ENCODE measurements around the gene MTHFD2L. TPM values are rescaled to one million over a fixed set of nuclear protein-coding genes. Genes with fewer than 3 reads are reported as not detected.
"Not testable (repeated sequence)": the region's sequence is repeated elsewhere in the genome, so short reads cannot be mapped to it uniquely, and the experiment has no call there.

MTHFD2L gene
- polyA plus RNA-seq, 4 donors, result 21.7 to 27.5 (median 24.6) TPM

DNA sequence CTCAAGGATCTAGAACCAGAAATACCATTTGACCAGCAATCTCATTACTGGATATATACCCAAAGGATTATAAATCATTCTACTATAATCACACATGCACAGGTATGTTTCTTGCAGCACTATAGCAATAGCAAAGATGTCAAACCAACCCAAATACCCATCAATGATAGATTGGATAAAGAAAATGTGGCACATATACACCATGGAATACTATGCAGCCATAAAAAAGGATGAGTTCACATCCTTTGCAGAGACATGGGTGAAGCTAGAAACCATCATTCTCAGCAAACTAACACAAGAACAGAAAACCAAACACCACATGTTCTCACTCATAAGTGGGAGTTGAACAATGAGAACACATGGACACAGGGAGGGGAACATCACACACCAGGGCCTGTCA lies 25.7 kb upstream of the MTHFD2L start:
- DNase-seq (ENCODE audit: low read depth in 4 of 4, low spot score in 2 of 4), result not testable (repeated sequence)

DNA sequence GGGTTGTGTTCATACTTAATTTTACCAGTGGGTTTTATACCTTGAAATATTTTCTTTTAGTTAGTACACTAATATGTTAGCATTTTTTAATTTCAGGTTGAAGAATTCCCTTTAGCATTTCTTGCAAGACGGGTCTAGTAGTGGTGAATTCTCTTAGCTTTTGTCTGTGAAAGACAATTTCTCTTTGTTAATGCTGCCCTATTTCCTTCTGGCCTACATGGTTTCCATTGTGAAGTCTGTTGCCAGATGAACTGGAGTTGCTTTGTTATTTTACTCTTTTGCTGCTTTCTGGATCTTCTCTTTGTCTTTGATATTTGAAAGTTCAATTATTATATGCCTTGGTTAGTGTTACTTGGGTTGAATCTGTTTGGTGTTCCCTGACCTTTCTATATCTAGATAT lies 25.0 kb upstream of the MTHFD2L start:
- DNase-seq (ENCODE audit: low read depth in 4 of 4, low spot score in 2 of 4), result no peak

DNA sequence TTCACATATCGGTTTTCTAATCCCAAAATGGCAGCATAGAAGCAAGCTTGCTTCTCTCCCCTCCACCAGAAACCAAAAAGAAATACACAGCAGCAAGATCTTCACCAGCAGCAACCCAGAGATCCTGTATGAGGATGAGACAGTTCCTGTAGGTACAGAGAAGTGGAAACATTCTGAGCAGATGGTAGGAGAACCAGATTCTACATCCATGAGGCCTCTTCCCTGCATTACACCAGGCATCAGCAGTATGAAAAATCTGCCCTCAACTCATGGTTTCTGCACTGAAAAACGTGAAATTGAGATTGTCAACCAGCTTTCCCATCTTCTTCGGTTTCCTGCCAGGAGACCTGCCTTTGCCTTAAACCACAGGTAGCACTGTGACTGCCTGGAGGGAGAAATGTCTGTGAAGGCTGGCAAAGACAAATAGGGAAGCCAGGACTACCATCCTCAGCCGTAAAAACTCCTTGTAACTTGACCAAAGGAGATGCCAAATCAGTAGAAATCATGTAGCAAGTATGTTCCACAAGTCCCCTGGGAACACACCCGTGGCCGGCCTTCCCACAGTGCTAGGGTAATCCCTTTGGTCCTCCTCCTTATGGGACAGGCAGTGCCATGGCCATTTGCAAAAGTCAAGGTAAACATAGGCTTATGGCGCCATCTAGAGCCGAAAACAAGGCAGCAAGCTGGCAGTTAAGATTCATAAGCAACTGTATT lies 24.0 kb upstream of the MTHFD2L start:
- peak; percentile 17 to 62 (median 38) for DNase-seq (ENCODE audit: low read depth in 4 of 4, low spot score in 2 of 4)

DNA sequence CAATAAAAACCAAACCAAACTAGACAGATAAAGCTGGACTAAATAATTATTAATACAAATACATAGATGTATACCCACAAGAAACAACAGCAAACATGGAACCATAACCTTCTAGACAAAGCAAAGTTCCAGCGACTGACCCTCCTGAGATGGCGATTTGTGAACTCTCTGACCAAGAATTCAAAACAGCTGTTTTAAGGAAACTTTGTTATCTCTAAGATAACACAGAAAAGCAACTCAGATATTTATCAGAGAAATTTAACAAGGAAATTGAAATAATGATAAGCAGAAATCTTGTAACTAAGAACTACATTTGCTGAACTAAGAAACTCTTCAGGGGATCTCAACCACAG lies 23.4 kb upstream of the MTHFD2L start:
- DNase-seq (ENCODE audit: low read depth in 4 of 4, low spot score in 2 of 4), result no peak

DNA sequence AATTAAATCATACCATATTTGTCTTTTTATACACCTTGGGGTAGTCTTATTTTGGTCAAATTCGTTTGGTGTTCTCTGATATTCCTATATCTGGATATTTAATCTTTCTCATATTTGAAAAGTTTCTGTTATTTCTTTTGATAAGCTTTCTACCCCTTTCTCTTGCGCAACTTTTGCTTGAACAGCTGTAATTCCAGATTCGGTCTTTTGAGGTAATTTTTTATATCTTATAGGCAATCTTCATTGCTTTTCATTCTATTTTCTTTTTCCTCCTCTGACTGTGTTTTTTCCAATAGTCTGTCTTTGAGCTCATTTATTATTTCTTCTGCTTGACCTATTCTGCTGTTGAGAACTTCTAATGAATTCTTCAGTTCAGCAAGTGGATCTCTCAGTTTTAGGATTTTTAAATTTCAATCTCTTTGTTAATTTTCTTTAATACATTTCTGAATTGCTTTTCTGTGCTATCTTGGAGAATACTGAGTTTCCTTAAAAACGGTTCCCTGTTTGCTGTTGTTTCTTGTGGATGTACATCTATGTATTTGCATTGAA lies 11.3 kb upstream of the MTHFD2L start:
- DNase-seq (ENCODE audit: low read depth in 4 of 4, low spot score in 2 of 4), result no peak

DNA sequence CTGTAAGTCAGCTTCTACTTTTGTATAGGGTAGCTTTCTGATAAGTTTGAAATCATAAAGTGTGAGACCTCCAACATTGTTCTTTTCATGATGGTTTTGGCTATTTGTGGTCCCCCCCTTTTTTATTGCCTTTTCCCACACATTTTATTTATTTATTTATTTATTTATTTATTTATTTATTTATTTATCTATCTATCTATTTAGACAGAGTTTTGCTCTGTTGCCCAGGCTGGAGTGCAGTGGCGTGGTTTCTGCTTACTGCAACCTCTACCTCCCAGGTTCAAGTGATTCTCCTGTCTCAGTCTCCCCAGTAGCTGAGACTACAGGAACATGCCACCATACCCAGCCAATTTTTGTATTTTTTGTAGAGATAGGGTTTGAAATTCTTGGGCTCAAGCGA lies 9.7 kb upstream of the MTHFD2L start:
- DNase-seq (ENCODE audit: low read depth in 4 of 4, low spot score in 2 of 4), result no peak

DNA sequence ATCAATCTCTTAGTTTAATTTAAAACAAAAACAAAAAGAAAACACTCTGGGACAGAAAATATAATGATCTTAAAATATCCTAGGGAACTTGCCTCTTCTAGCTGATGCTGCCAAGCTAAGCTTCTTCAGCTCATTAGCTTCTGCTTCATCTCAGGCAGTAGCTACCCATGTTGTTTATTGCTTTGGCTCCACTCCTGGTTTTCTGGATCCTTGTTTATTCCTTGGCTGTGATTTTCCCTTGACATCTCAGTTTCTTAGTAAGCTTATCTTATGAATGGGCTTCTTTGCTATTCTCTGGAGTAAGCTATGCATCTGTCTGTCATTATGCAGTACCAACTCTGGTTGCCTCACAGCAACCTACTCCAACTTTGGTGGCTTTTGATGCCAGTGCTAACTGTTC lies 5.1 kb upstream of the MTHFD2L start:
- DNase-seq (ENCODE audit: low read depth in 4 of 4, low spot score in 2 of 4), result no peak

DNA sequence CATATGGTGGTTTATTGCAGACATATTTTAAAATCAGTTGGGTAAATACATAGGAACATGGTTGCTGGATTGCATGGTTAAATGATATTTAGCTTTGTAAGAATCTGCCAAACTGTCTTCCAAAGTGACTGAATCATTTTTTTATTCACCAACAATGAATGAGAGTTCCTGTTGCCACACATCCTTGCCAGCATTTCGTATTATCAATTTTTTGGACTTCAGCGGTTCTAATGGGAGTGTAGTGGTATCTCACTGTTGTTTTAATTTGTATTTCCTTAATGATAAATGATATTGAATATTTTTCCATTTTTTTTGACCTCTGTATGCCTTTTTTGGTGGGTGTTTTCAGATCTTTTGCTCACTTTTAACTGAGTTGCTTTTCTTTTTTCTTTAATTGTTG lies 1.4 kb upstream of the MTHFD2L start:
- no peak for DNase-seq (ENCODE audit: low read depth in 4 of 4, low spot score in 2 of 4)

DNA sequence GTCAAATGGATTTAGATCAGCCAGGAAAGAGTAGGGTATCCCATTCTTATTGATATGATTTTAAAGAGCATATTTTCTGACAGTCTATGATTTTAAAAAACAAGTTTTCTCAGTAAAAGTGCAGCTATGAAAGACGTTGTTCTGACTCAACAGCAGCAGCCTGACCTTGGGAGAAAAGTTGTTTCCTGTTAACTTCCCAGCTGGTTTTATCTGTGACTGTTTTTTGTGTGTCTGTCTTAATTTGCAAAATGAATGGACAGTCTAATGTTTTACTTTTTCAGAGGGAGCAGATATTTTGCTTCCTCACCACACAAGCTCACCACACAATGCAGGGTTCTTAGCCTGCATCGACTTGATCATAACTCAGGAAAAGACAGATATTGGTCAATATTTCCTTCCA lies 764 bp upstream of the MTHFD2L start:
- DNase-seq (ENCODE audit: low read depth in 4 of 4, low spot score in 2 of 4), result no peak

DNA sequence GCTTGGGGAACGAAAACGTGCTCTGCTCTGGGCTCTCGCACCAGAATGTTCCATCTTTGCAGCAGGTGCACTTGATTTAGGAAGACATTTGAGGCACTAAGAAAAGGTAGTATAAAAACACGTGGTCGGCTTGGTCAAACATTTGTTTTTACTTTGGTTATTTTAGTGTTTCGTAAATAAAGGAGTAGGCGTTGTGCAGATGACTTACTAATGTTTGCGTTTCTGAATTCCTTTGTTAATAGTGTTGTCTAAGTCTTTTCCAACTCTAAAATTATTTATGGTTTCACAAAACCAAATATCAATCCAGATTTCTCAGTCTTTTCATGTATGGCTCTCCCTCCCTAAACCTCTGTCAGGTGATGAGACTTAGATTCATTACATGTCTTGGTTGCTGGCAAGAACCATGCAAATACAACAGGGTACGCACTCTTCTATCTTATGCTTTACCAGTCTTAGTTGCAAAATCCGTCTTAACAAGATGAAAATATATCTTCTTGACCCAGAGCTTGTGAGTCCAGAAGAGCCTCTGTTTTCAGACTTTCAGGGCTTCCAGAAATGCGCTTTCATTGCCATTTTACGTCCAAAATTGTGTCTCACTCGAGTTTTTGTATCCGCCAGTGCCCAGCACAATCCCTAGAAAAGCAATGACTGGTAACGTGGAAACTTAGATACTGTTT lies 686 bp downstream of the MTHFD2L start:
- DNase-seq (ENCODE audit: low read depth in 4 of 4, low spot score in 2 of 4), result peak in 3 of 4 donors; percentile 16 to 24 (median 23)

DNA sequence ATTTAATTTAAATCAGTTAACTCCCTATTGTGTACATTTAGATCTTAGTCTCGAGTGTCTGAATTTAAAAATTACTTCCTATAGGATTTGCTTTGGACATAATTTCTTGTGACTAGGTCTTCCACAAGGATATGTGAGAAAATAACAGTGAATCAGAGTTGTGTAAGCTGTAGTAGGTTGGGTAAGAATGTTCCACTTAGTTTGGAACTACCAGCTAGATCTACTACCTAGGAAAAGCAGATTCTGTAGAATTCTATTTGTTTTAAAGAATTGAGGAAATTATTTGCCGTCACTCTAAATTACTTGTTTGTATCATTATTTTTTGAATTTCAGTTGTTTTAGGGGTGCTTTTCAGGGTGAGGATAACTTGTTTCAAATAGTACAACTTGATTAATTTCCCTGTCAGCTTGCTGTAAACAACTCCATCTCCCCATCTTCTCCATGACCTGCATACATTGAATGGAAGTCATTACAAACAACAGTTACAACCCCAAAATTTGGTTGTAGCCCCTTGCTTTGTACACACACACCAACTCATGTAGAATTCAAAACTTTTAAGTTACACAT lies 1.3 kb downstream of the MTHFD2L start:
- DNase-seq (ENCODE audit: low read depth in 4 of 4, low spot score in 2 of 4), result no peak

DNA sequence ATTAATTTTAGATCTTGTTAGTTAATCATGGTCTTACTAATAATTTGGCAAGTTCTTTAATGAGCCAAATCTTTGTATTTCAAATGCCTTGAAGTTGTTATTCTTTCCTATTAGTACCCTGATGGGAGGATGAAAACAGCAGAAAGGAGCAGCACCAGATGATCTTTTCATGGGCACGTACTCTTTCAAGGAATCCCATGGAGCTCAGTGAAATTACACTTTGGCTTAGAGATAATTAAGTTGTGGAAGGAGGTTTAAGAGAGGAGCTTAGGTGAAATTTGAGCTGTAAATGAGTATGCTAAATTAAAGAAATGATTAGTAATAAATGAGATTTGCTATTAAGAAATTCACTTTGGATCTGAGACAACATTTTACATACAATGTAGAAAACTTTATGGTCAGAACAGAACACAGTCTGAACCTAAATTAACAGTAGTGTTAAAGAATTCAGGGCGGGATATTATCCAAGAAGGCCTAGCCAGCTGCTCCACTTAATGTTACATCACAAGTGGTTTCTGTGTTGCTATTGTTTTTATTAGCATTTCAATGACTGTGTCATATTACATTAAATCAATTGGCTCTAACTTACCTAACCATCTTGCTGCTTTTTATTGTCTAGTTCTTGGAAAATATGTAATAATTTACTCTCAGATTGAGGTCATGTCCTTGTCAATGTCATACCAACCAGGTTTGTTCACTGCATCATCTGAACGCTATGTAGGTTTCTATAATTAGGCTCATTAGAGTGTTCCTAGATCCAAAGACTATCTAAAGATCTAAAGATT lies 3.9 kb downstream of the MTHFD2L start:
- no peak for DNase-seq (ENCODE audit: low read depth in 4 of 4, low spot score in 2 of 4)

DNA sequence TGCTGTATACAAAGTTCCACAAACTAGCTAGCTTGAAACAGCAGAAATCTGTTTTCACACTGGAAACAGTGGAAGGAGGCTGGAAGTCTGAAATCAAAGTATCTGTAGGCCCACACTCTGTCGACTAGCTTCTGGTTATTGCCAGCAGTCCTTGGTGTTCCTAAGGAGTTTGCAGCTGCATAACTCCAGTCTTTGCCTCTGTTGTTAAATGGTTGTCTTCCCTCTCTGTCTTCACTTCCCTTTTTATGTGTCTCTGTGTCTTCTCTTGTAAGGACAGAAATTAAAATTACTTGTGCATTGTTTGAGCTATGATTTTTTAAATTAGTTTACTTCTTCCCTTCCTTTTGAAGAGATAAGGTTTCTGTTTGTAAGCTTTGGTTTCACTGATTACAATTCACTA lies 8.2 kb downstream of the MTHFD2L start:
- no peak for DNase-seq (ENCODE audit: low read depth in 4 of 4, low spot score in 2 of 4)

DNA sequence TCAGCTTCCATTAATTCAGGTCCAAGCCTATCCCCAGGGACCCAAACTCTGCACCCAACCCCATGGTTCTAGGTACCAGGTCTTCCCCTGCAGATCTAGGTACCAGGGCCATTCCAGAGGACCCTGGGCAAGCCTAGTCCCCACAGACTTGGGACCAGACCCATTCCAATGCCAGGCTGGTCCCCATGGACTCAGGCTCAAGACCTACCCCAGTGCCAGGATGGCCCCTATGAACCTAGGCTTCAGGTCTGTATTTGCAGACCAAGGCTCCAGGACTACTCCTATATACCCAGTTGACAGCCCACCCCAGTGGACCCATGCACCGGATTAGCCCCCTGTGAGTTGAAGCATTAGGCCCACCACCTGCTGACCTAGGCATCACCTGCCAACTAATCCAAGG lies 8.9 kb downstream of the MTHFD2L start:
- DNase-seq (ENCODE audit: low read depth in 4 of 4, low spot score in 2 of 4), result no peak

DNA sequence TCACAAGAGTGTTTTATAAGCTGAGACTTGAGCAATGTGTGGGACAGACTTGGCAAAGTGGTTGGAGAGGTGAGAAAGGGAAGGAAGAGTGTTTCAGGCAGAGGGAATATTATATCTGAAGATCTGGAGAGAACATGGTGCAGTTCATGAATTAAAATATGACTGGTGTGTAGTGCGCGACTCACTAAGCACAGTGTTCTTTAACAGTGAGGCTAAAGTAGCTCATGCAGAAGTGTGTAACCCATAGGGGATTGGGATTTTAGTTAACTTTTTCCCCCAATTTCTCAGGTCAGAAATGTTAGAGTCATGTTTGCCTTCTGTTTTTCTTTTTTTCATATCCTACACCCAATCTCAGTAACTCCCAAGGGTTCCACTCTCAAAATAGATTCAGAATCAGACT lies 9.7 kb downstream of the MTHFD2L start:
- DNase-seq (ENCODE audit: low read depth in 4 of 4, low spot score in 2 of 4), result no peak

DNA sequence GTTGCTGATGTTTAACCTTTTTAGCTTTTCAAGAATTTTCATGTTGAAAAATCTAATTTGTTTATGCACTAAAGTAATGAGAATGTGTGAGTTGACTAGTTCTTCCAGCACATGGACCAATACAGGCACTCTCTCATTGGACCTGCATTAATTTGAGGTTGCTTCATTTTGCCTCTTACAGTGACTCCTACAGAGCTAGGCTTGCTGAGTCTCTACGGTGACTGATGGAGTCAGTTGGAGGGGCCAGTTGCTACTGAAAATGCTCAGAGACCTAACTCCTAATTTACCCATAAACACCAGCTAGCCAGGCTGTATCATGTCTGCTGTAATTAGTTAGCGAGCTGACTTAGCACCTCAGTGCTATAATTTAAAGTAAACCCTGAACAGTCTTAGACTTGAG lies 10.9 kb downstream of the MTHFD2L start:
- DNase-seq (ENCODE audit: low read depth in 4 of 4, low spot score in 2 of 4), result no peak

DNA sequence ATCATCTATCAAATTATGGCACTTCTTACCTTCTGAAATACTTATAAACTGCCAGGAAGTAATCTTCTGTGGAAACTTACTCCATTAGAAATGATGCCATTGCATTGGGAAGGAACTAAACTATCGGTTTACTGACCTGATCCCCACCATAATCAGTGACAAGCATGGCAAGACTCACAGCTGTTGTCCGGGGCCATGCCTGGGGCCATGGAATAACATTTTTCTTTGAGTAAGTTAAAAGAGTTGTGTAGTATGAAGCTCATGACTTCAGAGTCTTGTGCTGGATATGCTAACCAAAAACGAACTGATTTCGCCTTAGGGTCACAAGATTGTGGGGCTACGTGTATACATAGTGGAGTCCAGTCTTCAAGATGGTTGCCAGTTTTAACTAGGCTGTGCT lies 15.4 kb downstream of the MTHFD2L start:
- no peak for DNase-seq (ENCODE audit: low read depth in 4 of 4, low spot score in 2 of 4)

DNA sequence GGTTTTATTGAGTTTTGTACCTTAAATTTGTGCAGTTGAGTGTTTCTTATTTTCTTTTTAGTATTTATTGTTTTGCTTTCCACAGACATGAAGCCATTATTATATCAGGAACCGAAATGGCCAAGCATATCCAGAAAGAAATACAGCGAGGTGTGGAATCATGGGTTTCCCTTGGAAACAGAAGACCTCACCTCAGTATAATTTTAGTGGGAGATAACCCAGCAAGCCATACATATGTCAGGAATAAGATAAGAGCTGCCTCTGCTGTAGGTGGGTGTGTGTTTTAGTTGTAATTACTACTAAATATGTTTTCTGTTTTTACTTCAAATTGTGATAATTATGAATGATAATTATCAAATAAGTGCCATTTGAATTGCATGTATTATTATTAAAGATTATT lies 16.5 kb downstream of the MTHFD2L start:
- DNase-seq (ENCODE audit: low read depth in 4 of 4, low spot score in 2 of 4), result no peak

DNA sequence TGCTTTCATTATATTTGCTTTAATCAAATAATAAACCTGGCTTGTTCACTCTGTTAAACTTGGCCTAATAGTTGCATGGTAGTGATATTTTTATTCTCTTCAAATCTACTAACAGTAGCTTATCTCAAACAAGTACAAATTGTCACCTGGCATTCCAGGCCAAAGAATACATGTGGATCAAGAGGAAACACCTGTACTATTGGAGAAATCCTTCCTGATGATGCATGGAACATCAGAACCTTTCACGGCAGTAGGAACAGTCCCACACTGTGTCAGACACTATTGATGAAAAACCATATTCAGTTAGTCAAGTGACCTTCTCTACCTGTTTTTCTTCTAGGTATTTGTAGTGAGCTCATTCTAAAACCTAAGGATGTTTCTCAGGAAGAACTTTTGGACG lies 17.0 kb downstream of the MTHFD2L start:
- no peak for DNase-seq (ENCODE audit: low read depth in 4 of 4, low spot score in 2 of 4)

DNA sequence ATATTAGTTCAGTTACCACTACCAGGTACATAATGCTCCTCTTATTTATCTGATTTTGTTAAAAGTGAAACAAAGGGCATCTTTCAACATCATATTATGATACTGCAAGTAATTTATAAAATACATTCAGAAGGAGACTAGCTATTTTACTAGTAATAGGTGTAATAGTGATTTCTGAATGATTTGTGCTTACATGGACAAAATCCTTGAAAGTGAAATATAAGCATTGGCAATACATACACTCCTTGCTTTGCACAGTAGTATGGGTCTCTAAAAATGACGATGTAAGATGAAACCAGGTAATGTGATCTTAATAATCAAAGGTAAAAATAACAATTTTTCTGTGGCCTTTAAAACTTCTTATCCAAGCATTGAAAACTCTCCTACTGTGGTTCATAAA lies 17.5 kb downstream of the MTHFD2L start:
- DNase-seq (ENCODE audit: low read depth in 4 of 4, low spot score in 2 of 4), result no peak

DNA sequence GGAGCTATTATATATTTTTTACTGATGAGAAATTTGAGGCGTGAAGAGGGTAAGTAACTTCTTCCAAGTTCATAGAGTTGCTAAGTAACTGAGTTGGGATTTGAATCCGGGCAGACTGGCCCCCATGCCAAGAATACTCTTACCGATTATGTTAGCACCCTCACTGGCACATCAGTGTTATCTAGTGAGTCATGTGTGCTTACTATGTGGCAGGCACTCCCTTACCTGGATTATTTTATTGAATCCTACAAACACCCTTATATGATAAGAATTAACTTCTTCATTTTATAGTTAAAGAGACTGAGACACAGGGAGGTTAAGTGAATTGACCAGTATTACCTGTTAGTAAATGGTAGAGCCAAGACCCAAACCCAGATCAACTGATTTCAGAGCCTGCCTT lies 20.9 kb downstream of the MTHFD2L start:
- DNase-seq (ENCODE audit: low read depth in 4 of 4, low spot score in 2 of 4), result no peak
